HEK293T (cell line): ENCODE results near the gene MEOX1.

ENCODE experiments used
- CTCF ChIA-PET: fragments of 350-600 bp; formaldehyde crosslinking; extraction: SDS; loops from one replicate; lab custom pipeline; 2021; ENCODE audit warnings: antibody characterized with exemption, inconsistent platforms; lab: Yijun Ruan, JAX
- POLR2A ChIA-PET: fragments of 350-600 bp; formaldehyde crosslinking; extraction: SDS; loops from one replicate; lab custom pipeline; 2020; ENCODE audit warnings: antibody characterized with exemption, inconsistent platforms; lab: Yijun Ruan, JAX
- DNase-seq: peaks from one replicate; pipeline ENCODE4 v3.0.0; 2012; ENCODE audit warnings: mixed read lengths; ENCODE audit errors: extremely low spot score
- ARNT ChIP-seq: fragments of 450-650 bp; IDR thresholded peaks from 2 replicates; pipeline ENCODE4 v1.6.1; 2017; ENCODE audit warnings: mild to moderate bottlenecking
- BHLHE40 ChIP-seq: fragments of 450-650 bp; IDR thresholded peaks from 2 replicates; pipeline ENCODE4 v1.6.1; 2016; ENCODE audit warnings: mild to moderate bottlenecking, moderate library complexity, borderline replicate concordance
- CTBP1 ChIP-seq: fragments of 450-650 bp; IDR thresholded peaks from 2 replicates; pipeline ENCODE4 v1.6.1; 2016; ENCODE audit warnings: borderline replicate concordance
- ELF4 ChIP-seq: fragments of 450-650 bp; IDR thresholded peaks from 2 replicates; pipeline ENCODE4 v1.6.1; 2017; ENCODE audit warnings: antibody characterized with exemption
- FOXA1 ChIP-seq: fragments of 450-650 bp; IDR thresholded peaks from 2 replicates; pipeline ENCODE4 v1.6.1; 2016; ENCODE audit warnings: mild to moderate bottlenecking
- FOXK2 ChIP-seq: fragments of 450-650 bp; IDR thresholded peaks from 2 replicates; pipeline ENCODE4 v1.6.1; 2016; ENCODE audit warnings: mild to moderate bottlenecking
- FOXM1 ChIP-seq: fragments of 450-650 bp; IDR thresholded peaks from 2 replicates; pipeline ENCODE4 v1.6.1; 2017; ENCODE audit warnings: mild to moderate bottlenecking, borderline replicate concordance
- L3MBTL2 ChIP-seq: fragments of 450-650 bp; conservative IDR thresholded peaks from 2 replicates; pipeline ENCODE4 v1.6.1; 2016; ENCODE audit warnings: mild to moderate bottlenecking
- LEF1 ChIP-seq: fragments of 450-650 bp; IDR thresholded peaks from 2 replicates; pipeline ENCODE4 v1.6.1; 2017; ENCODE audit warnings: mild to moderate bottlenecking, borderline replicate concordance
- NFRKB ChIP-seq: fragments of 450-650 bp; IDR thresholded peaks from 2 replicates; pipeline ENCODE4 v1.6.1; 2016; ENCODE audit warnings: mild to moderate bottlenecking, moderate library complexity
- PKNOX1 ChIP-seq: fragments of 450-650 bp; IDR thresholded peaks from 2 replicates; pipeline ENCODE4 v1.6.1; 2016
- SP1 ChIP-seq: fragments of 450-650 bp; IDR thresholded peaks from 2 replicates; pipeline ENCODE4 v1.6.1; 2017
- SUZ12 ChIP-seq: fragments of 450-650 bp; IDR thresholded peaks from 2 replicates; pipeline ENCODE4 v1.6.1; 2016; ENCODE audit warnings: mild to moderate bottlenecking
- TARDBP ChIP-seq: fragments of 450-650 bp; IDR thresholded peaks from 2 replicates; pipeline ENCODE4 v1.6.1; 2016
- ZNF384 ChIP-seq: fragments of 450-650 bp; IDR thresholded peaks from 2 replicates; pipeline ENCODE4 v1.6.1; 2016

The MEOX1 gene

GRCh38 chr17:43661699-43662412, at the start of gene MEOX1:
Gene MEOX1, minus strand, starts transcription at chr17:43661922. Its CDS starts 388 bp downstream, at chr17:43661534.
- CTCF ChIA-PET: interaction anchor here (0.7 kb wide), 1 partner anchor 327 kb away, joined by 3 read pairs; no protein-coding TSS in a partner anchor
- TF ChIP-seq CTBP1 (no peak), ZNF384 (peak; percentile 63; the same call in 1 of the 2 replicates), PKNOX1 (peak; percentile 92)
- POLR2A ChIA-PET: no interaction called here
- peak; percentile 65 for DNase-seq

DNA sequence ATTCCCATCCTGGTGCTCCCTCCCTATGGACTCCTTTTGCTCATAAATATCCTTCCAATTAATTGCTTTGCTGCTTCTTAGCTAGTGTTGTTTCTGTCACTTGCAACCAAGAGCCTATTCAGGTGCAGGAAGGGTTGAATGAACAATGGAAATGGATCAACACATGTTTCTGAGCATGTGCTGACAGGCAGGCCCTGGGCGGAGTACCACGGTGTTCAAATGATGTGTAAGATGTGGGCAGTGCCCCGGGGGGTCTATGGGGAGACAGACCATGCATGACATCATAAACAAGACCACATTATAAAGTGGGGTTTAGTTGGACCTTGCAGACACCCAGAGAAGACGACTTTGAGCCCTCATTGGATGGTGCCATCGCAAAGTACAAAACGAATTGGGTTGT, 48.4 kb upstream of the MEOX1 start:
- POLR2A ChIA-PET: no interaction called here
- CTCF ChIA-PET: interaction anchor here (1.3 kb wide), 1 partner anchor 51 kb away, joined by 6 read pairs; no protein-coding TSS in a partner anchor
- TF ChIP-seq BHLHE40 (no peak), LEF1 (no peak), TARDBP (no peak)
- DNase-seq: no peak

DNA sequence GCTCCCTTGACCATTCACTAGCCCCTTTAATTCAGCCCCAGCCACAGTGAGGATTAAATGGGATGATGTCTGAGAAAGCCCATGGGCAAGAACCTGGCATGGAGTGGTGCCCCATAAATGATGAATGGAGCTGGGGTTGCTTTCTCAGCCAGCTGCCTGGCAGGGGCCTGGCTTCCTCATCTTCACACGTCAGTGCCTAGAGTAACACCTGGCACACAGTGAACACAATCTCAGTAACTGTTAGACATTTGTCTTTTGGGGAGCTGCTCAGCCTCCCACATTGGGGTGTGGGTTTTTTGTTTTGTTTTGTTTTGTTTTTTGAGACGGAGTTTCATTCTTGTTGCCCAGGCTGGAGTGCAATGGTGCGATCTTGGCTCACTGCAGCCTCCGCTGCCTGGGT, 47.5 kb upstream of the MEOX1 start:
- TF ChIP-seq FOXA1: no peak
- TF ChIP-seq ZNF384: no peak
- no peak for DNase-seq
- CTCF ChIA-PET: no interaction called here
- POLR2A ChIA-PET: no interaction called here

DNA sequence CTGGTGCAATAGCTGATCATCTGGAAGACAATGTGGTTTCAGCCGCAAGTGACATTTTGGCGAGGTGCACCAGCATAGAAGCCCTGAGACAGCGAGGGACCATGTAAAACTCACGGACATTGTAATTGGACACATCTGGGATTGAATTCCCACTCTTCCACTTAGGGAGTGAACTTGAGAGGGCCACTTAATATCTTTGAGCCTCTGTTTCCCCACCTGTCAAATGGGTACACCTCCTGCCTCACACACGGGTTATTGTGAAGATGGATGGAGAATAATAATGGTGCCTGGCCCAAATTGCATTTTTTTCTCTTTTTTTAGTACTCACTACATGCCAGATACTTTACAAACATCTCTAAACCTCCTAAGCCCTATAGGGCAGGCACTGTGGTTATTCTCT, 45.5 kb upstream of the MEOX1 start:
- DNase-seq: no peak
- ChIA-PET CTCF (no interaction called here), POLR2A (no interaction called here)
- TF ChIP-seq FOXM1 (no peak), LEF1 (no peak), PKNOX1 (no peak), CTBP1 (no peak), SP1 (no peak), L3MBTL2 (no peak), ELF4 (no peak), FOXA1 (no peak)

DNA sequence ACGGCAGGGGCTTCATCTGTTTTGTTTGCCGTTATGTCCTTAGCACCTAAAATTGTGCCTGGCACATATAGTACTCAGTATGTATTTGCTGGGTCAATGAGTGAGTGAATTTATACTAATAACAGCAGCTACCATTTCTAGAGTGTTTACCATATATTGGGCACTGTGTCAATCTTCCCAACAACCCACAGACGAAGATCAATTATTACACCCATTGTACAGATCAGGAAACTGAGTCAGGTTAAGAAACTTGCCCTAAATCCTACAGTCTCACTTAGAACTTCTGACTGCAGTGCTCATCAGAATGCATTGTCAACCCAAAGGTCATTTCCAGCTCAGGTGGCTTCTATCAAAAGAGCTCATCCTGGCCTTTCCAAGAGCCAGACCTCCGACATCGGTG, 44.5 kb upstream of the MEOX1 start:
- ChIA-PET CTCF (interaction anchor here (1.1 kb wide), 1 partner anchor 54 kb away, joined by 10 read pairs; no protein-coding TSS in a partner anchor), POLR2A (no interaction called here)
- no peak for DNase-seq
- no peak for TF ChIP-seq L3MBTL2

DNA sequence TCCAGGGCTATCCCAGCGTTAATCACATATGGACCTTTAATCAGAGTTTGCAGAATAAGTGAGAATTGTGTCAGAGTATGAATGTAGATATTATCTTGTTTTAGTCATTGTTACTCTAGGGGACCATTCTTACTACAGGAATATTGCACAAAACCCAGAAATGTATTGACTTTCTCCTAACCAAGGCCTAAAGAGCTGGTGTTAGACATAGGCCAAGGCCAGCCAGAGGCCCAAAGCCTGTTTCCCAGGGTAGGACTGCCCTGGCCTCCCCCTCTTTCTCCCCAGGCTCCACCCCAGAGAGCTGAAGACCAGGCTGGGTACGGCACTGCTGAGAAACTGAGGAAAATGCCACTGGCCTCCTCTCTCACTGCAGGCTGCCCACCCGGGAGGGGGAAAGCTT, 41.9 kb upstream of the MEOX1 start:
- ChIA-PET POLR2A (no interaction called here), CTCF (interaction anchor here (1.4 kb wide), 1 partner anchor 56 kb away, joined by 4 read pairs; no protein-coding TSS in a partner anchor)
- TF ChIP-seq ARNT (no peak), PKNOX1 (no peak), TARDBP (no peak), SP1 (no peak), NFRKB (no peak), FOXK2 (no peak), FOXA1 (no peak)
- no peak for DNase-seq

DNA sequence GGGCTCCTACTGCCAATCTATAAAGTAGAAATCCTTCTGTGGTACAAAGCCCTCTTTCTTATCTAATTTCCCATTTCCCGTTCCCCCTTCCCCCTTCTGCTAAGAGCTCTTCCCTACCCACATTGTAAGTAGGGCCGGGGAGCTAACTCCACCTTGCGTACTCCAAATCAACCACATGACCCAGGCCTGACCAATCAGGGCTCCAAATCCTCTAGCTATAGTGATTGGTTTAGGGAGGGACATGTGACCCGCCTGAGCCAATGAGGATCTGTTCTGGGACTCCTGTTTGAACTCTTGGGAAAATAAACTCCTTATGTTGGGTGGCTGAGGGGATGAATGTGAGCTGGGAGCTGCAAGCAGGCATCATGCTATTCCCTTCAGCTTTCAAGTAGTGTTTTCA, 40.9 kb upstream of the MEOX1 start:
- ChIA-PET POLR2A (no interaction called here), CTCF (interaction anchor here (0.7 to 1.4 kb wide), 3 partner anchors 9 to 57 kb away, joined by 3 to 4 read pairs (median 3); no protein-coding TSS in a partner anchor)
- peak; percentile 56 for DNase-seq
- TF ChIP-seq PKNOX1 (no peak), TARDBP (no peak), L3MBTL2 (no peak), FOXA1 (no peak), BHLHE40 (no peak), SP1 (no peak), ELF4 (no peak), FOXK2 (no peak), SUZ12 (no peak), CTBP1 (no peak), NFRKB (no peak), ARNT (no peak), ZNF384 (no peak)
